GM19043 (cell line): ENCODE results near the gene HDAC4.

Experiments
- ATAC-seq: cut with Tn5 transposase; IDR thresholded peaks from one replicate; pipeline ENCODE4 v1.9.1; 2021; ENCODE audit warnings: low read depth; ENCODE audit not compliant: unreplicated experiment

HDAC4 gene

GRCh38 chr2:239013678-239013976, 387.2 kb downstream of the HDAC4 start:
- ATAC-seq: no peak

- no peak for ATAC-seq
Measured at GRCh38 chr2:239012936-239013677, 387.7 kb downstream of the HDAC4 start.

- no peak for ATAC-seq
Measured at GRCh38 chr2:239012228-239012627, 388.6 kb downstream of the HDAC4 start.

- ATAC-seq: no peak
Measured at GRCh38 chr2:239009589-239009961, 391.2 kb downstream of the HDAC4 start.

GRCh38 chr2:239008677-239009588, 391.9 kb downstream of the HDAC4 start:
- ATAC-seq: no peak

- ATAC-seq: no peak
Measured at GRCh38 chr2:239008004-239008403, 392.8 kb downstream of the HDAC4 start.

GRCh38 chr2:239006622-239007285, 394.1 kb downstream of the HDAC4 start:
- no peak for ATAC-seq

GRCh38 chr2:239005586-239005985, 395.2 kb downstream of the HDAC4 start:
- ATAC-seq: no peak

GRCh38 chr2:239004274-239005015, 396.4 kb downstream of the HDAC4 start:
- ATAC-seq: no peak

- ATAC-seq: no peak
Measured at GRCh38 chr2:239003624-239004273, 397.1 kb downstream of the HDAC4 start.

- no peak for ATAC-seq
Measured at GRCh38 chr2:239002954-239003623, 397.7 kb downstream of the HDAC4 start.

- ATAC-seq: no peak
Measured at GRCh38 chr2:239002591-239002953, 398.2 kb downstream of the HDAC4 start.

GRCh38 chr2:239001794-239002193, 399.0 kb downstream of the HDAC4 start:
- ATAC-seq: no peak

GRCh38 chr2:239000500-239001073, 400.2 kb downstream of the HDAC4 start:
- no peak for ATAC-seq

- no peak for ATAC-seq
Measured at GRCh38 chr2:239000089-239000488, 400.7 kb downstream of the HDAC4 start.

GRCh38 chr2:238999291-238999741, 401.5 kb downstream of the HDAC4 start:
- ATAC-seq: no peak

GRCh38 chr2:238998801-238999200, 402.0 kb downstream of the HDAC4 start:
- ATAC-seq: no peak
